Liver (tissue), 3 donors: Measurements from ENCODE around the gene ETAA1.

ENCODE experiments used
- ATF3 ChIP-seq: IDR thresholded peaks from 2 replicates; pipeline ENCODE4 v1.6.1; 2016; ENCODE audit warnings: antibody characterized with exemption
- CTCF ChIP-seq: fragments of 150-350 bp; IDR thresholded peaks from 2 replicates; pipeline ENCODE4 v1.5.1; 2017; ENCODE audit warnings: improper control_type of control experiment, low read depth, low read length; ENCODE audit not compliant: missing input control
- JUND ChIP-seq, 2 donors: IDR thresholded peaks; 2 replicates each; pipeline ENCODE4 v1.6.1; 2016; ENCODE audit warnings: antibody characterized with exemption in 2 of 2
- RAD21 ChIP-seq, 2 donors: IDR thresholded peaks; 2 replicates each; pipeline ENCODE4 v1.6.1; 2016; ENCODE audit warnings: antibody characterized with exemption in 2 of 2, mild to moderate bottlenecking in 2 of 2
- RXRA ChIP-seq, 2 donors: IDR thresholded peaks; 2 replicates each; pipeline ENCODE4 v1.6.1; 2017 to 2018; ENCODE audit warnings: antibody characterized with exemption in 2 of 2, mild to moderate bottlenecking in 1 of 2
- SP1 ChIP-seq: IDR thresholded peaks from 2 replicates; pipeline ENCODE4 v1.6.1; 2018; ENCODE audit warnings: antibody characterized with exemption, mild to moderate bottlenecking
- TAF1 ChIP-seq: conservative IDR thresholded peaks from 2 replicates; pipeline ENCODE4 v1.6.1; 2016; ENCODE audit warnings: antibody characterized with exemption, mild to moderate bottlenecking
- YY1 ChIP-seq: IDR thresholded peaks from 2 replicates; pipeline ENCODE4 v1.6.1; 2016; ENCODE audit warnings: antibody characterized with exemption, mild to moderate bottlenecking
- ZBTB33 ChIP-seq: IDR thresholded peaks from 2 replicates; pipeline ENCODE4 v1.6.1; 2016; ENCODE audit warnings: antibody characterized with exemption
- TF ChIP-seq, protein P1 (sequence below): IDR thresholded peaks from 2 replicates; pipeline ENCODE4 v1.6.1; 2016; ENCODE audit warnings: antibody characterized with exemption
- donor health status: healthy.
- donor health status: healthy.

DNA sequence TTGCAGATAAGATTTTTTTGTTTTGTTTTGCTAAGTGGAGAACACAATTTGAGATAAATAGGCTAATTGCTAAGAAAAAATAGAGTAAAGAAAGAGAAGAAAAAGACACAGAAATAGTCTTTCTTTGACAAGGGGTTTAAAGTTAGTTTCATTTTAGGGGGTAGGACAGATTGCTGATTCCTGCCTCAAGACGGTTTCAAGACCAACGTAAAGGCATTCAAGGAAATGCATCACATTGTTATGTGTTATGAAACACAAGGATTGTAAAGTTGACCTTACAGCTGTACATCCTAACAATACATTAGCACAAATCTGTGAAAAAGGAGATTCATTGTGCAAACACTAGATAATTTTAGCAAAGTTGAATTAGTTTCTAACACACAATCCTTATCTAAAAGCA is 22.7 kb upstream of the ETAA1 start:
- TF ChIP-seq CTCF (no peak), RXRA (IDR thresholded peaks at IDR 0.05) (no peak), RAD21 (IDR thresholded peaks at IDR 0.05) (no peak), TAF1 (no peak), YY1 (no peak), SP1 (no peak), JUND (IDR thresholded peaks at IDR 0.05) (no peak), ATF3 (no peak), ZBTB33 (no peak)
- TF ChIP-seq, protein P1, sequence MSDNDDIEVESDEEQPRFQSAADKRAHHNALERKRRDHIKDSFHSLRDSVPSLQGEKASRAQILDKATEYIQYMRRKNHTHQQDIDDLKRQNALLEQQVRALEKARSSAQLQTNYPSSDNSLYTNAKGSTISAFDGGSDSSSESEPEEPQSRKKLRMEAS: no peak
